Measurements from ENCODE around the gene FBRS. TPM values are rescaled to one million over a fixed set of nuclear protein-coding genes. Genes with fewer than 3 reads are reported as not detected.
A peak's percentile ranks its signal among the peaks of the same experiment; 100 is the strongest.

FBRS gene
- 100 to 1,000 TPM in 1 of 2 experiments, 10 to 100 TPM in 1; 84.7 to 111 TPM for total RNA-seq

DNA sequence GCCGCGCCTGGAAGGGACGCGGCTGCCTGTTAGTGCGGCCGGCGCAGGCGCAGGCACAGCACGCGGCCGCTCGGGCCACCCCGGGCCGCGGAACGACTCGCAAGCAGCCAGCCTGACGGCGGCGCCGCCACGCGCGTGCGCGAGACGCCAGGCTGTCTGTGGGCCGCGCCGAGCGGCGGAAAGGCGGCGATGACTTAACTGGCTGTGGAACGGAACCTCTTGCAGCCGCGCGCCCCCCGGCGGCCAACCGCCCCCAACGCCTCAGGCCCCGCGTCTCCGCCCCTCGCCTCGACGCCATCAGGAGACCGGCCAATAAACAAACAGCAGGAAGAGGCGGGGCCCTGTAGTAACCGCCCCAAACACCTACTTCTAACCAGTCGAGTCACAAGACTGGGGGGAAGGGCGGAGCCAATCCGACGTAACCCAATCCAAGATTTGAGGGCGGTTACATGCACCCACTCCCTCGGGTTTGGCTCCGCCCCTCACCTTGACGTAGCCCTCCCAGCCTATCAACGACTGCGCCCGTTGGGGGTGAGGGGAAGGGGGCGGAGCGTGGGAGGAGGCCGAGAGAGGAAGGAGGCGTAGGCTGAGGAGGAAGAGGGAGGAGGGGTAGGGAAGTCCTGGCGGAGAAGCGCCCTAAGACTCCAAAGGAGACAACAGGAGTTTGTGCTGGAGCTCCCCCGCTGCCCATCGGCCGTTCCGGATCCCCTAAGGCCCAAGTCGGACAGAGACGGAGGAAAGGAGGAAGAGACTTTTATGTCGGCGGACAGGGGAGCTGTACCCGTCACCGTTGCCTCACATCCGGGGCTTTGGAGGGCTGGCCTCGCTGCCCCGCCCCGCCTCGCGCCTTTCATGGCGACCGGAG is at the start of gene FBRS:
FBRS (plus strand) TSS at position 566 of the 865 bp plus-strand sequence. CDS start 1,088 bp downstream, outside the sequence.
- H3K4me3 Mint-ChIP-seq = peak within 1 kb of the TSS; percentile 89
- H3K4me1 Mint-ChIP-seq = peaks cover 41% of the 10 kb centered on the region
- H3K36me3 Mint-ChIP-seq (ENCODE audit: low read depth) = peaks cover 51% of the 10 kb centered on the region
- ATAC-seq (peak; percentile 79), DNase-seq (peak; percentile 100)
- ChIA-PET CTCF (interaction anchor here (0.5 to 4.5 kb wide), 10 partner anchors 8 to 518 kb away, joined by 3 to 35 read pairs (median 3); partner anchors contain the start of genes PRR14, SRCAP and ZNF689), POLR2A (interaction anchor here (0.6 to 2.4 kb wide), 12 partner anchors 8 to 593 kb away, joined by 4 to 15 read pairs (median 6); partner anchors contain the start of genes ALDOA, CFAP119, DCTPP1 and PHKG2)
- no peaks in the 10 kb centered on the region for H3K9me3 Mint-ChIP-seq (ENCODE audit: low read depth)
- intact Hi-C loops (cut with DNase I, micrococcal nuclease) = loop anchor here (1.0 to 5.0 kb wide), 28 partner anchors 8 to 1835 kb away; partner anchors contain the start of genes DCTPP1 (in 2 of the 2), PRR14 (in 2 of the 2), ALDOA (in 1 of the 2) and ATXN2L (in 1 of the 2)
- no peaks in the 10 kb centered on the region for H3K27me3 Mint-ChIP-seq
- H3K27ac Mint-ChIP-seq = peak within 1 kb of the TSS; percentile 99

DNA sequence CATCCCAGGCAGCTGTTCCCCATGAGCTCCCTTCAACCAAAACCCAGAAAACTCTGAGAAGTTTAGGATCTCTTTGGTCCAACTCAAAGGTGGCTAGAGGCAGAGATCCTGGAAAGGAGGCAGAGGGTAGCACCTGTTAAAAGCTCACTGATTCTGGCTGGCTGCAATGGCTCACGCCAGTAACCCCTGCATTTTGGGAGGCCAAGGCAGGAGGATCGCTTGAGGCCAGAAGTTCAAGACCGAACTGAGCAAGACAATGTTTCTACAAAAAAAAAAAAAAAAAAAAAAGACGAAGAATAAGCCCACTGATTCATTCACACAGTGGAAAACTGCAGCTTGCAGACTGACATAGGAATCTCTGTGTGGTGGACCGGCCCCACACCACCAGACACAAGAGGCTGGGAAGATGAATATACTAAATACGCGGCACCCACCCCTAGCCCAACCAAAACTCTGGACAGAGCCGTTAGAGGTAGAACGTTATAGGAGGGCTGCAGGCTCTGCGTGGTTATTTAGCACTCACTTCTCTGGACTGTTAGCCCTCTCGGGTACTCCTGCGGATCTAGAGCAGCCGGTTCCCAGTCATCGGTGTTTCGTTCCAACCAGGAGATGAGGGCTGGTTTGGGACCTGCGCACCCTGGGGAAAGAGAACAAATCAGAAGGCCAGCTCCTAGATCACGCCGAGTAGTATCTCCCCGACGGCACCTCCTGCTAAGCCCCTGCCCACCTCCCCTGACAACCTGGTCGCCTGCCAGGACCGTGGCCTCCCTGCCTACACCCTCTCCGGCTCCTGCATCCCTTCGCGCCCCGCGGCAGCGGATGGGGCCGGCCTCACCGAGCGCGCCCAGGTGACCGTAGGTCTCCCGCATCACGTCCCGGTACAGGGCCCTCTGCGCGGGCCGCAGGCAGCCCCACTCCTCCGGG is 49.0 kb upstream of the FBRS start:
- Mint-ChIP-seq H3K9me3 (ENCODE audit: low read depth) (no peaks in the 10 kb centered on the region), H3K4me3 (peak overlapping the region; percentile 80), H3K36me3 (ENCODE audit: low read depth) (peaks cover 24% of the 10 kb centered on the region), H3K27me3 (no peaks in the 10 kb centered on the region), H3K27ac (peak overlapping the region; percentile 96), H3K4me1 (peaks cover 19% of the 10 kb centered on the region)
- ChIA-PET CTCF (interaction anchor here (0.7 to 11.8 kb wide), 11 partner anchors 9 to 214 kb away, joined by 3 to 99 read pairs (median 3); partner anchors contain the start of gene DCTPP1), POLR2A (interaction anchor here (0.6 to 1.6 kb wide), 14 partner anchors 11 to 437 kb away, joined by 3 to 9 read pairs (median 4); partner anchors contain the start of genes DCTPP1, FBRS, TBC1D10B and ZNF688)
- ATAC-seq = peak; percentile 45
- intact Hi-C loops (cut with DNase I, micrococcal nuclease) = no loop called here
- DNase-seq = peak; percentile 67

DNA sequence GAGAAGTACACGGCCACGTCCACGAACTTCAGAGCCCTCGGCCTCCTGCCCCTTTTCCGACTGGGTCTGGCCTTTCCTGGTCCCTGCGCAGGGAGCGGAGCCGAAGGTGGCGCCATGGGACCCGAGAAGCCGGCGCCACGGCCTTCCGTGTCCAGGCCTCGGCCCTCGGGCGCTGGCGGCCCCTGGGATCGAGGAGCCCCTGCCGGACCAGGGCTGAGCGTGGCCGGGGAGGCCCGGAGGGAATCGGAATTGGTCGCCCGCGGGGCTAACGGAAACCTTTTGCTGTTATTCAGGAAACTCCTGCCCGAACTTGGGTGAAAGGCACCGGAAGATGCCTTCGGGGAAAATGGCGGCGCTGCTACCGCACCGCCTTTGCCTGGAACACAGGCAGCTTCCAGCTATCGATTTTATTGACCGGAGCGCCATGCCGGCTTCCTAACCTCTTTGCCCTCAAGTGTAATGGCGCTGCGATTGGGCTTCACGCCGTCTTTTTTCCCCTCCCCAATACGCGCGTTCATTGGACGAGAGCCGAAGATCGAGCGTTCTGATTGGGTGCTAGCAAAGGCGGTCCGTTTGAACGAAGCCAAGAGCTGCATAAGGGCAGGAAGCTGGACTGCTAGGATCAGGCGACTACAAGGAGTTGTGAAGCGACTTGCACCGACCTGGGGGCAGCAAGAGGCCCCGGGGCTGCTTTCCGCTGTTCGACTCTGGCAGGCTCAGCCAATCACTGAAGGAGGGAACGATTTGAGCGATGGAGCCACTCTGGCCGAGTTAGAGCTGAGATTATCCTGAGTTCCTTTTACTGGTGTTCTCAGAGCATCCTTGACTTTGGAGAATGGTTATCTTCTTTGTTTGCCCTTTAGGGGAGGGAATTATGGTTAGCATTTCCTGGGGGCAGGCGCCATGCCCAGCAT is 48.0 kb upstream of the FBRS start, which contains the start of gene ZNF689:
ZNF689 (minus strand) TSS at position 464 of the 914 bp plus-strand sequence; CDS start at position 116, 348 bp downstream.
- DNase-seq (peak; percentile 96), ATAC-seq (peak; percentile 88)
- peak within 1 kb of the TSS; percentile 96 for H3K27ac Mint-ChIP-seq
- ChIA-PET CTCF (interaction anchor here (0.7 to 11.8 kb wide), 13 partner anchors 10 to 203 kb away, joined by 3 to 99 read pairs (median 3); partner anchors contain the start of genes DCTPP1, PRR14 and ZNF771), POLR2A (interaction anchor here (0.5 to 1.6 kb wide), 13 partner anchors 24 to 239 kb away, joined by 3 to 9 read pairs (median 4); partner anchors contain the start of genes DCTPP1, FBRS, ZNF688 and ZNF747)
- H3K36me3 Mint-ChIP-seq (ENCODE audit: low read depth) = peaks cover 17% of the 10 kb centered on the region
- intact Hi-C loops (cut with DNase I, micrococcal nuclease) = loop anchor here in 1 of 2 experiments (1.0 to 10.0 kb wide), 12 partner anchors 24 to 543 kb away; partner anchors contain the start of genes ALDOA, DCTPP1, FBRS and MAPK3
- H3K4me3 Mint-ChIP-seq = peak within 1 kb of the TSS; percentile 80
- H3K4me1 Mint-ChIP-seq = peaks cover 19% of the 10 kb centered on the region
- no peaks in the 10 kb centered on the region for H3K27me3 Mint-ChIP-seq
- H3K9me3 Mint-ChIP-seq (ENCODE audit: low read depth) = no peaks in the 10 kb centered on the region

DNA sequence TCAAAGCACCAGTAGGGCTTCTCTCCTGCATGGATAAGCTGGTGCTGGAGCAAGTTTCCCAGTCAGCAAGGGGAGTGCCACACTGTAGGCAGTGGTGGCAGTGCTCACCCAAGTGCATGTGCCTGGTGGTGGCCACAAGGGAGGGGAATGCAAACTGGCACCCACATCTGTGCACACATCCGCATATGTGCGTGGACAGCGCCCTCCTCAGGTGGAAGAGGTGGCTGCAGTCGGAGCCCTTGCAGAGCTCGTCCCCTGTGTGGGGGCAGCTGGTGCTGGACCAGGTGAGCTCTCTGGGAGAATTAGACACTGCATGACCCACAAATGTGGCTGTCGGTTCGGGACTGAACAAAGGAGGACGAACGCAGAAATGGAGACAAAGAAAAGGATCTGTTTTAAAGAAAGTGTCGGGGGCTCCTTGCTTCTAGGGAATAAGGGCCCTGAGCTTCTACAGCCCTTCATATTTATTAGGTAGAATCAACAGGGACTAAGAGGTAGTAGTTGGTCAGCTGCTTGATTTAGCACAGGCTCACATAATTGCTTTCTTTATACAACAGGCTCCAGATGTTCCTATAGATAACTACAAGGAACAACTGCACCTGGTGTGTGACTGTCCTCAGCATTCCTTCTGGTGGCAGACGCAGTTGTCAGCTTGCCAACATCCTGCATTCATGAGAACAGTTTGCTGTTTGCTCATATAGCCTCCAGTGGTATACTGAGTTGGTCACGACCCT is 42.7 kb upstream of the FBRS start:
- Mint-ChIP-seq H3K27me3 (no peaks in the 10 kb centered on the region), H3K36me3 (ENCODE audit: low read depth) (no peaks in the 10 kb centered on the region), H3K27ac (no peak overlapping the region), H3K4me3 (no peak overlapping the region), H3K9me3 (ENCODE audit: low read depth) (no peaks in the 10 kb centered on the region), H3K4me1 (peaks cover 4% of the 10 kb centered on the region)
- intact Hi-C loops (cut with DNase I, micrococcal nuclease) = loop anchor here (1.0 to 10.0 kb wide), 3 partner anchors 183 to 491 kb away; partner anchors contain the start of genes DCTPP1 (in 2 of the 2) and MAPK3 (in 1 of the 2)
- CTCF ChIA-PET = interaction anchor here (0.6 to 11.8 kb wide), 41 partner anchors 9 to 560 kb away, joined by 3 to 99 read pairs (median 4); partner anchors contain the start of genes DCTPP1, SEPTIN1, ZNF688 and ZNF747
- POLR2A ChIA-PET = interaction anchor here (0.6 to 1.0 kb wide), 3 partner anchors 9 to 186 kb away, joined by 3 to 4 read pairs (median 3); partner anchors contain the start of gene DCTPP1
- DNase-seq (peak; percentile 94), ATAC-seq (peak; percentile 89)

DNA sequence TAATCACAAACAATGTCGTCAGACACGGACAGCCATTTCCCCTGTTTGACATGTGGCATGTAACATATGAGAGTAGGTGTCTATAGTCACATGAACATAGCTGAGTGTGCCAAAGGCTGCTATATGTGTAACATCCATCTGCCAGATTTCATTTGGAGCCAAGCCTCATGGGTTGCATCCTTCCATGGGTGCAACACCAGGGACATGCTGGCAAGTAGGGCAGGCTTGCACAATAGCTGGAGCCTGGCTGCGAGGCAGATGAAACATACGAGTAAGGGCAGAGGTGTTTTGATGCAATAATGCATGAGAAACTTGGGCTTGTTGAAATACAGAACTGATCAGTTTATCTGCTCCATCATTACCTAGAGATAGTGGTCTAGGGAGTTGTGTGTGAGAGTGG is 39.0 kb upstream of the FBRS start:
- H3K4me3 Mint-ChIP-seq = no peak overlapping the region
- no peaks in the 10 kb centered on the region for H3K36me3 Mint-ChIP-seq (ENCODE audit: low read depth)
- no peak overlapping the region for H3K27ac Mint-ChIP-seq
- no peaks in the 10 kb centered on the region for H3K4me1 Mint-ChIP-seq
- H3K27me3 Mint-ChIP-seq = no peaks in the 10 kb centered on the region
- DNase-seq (no peak), ATAC-seq (no peak)
- CTCF ChIA-PET = interaction anchor here (0.6 to 1.8 kb wide), 6 partner anchors 10 to 201 kb away, joined by 3 to 13 read pairs (median 4); no protein-coding TSS in a partner anchor
- H3K9me3 Mint-ChIP-seq (ENCODE audit: low read depth) = no peaks in the 10 kb centered on the region
- intact Hi-C loops (cut with DNase I, micrococcal nuclease) = loop anchor here (5.0 to 10.0 kb wide), 2 partner anchors 187 to 494 kb away; partner anchors contain the start of genes DCTPP1 (in 1 of the 2) and MAPK3 (in 1 of the 2)
- POLR2A ChIA-PET = no interaction called here

DNA sequence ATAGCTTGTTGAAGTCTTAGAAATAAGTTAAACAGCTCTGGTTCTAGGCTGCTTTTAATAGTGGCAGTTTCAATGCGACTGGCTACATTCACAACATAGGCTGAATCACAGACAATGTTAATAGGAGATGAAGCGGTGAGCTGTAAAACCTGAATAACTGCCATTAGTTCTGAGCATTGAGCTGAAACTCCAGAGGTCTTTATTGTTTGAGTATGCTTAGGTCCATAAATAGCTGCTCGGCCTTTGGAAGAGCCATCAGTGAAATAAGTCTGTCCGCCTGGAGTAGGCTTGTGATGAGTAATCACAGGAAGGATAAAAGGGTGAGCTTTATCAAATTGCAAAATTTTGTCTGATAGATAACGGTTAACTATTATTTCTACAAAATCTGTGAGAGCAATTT is 38.6 kb upstream of the FBRS start:
- ATAC-seq = no peak
- Mint-ChIP-seq H3K9me3 (ENCODE audit: low read depth) (no peaks in the 10 kb centered on the region), H3K4me1 (no peaks in the 10 kb centered on the region), H3K27ac (no peak overlapping the region), H3K27me3 (no peaks in the 10 kb centered on the region), H3K4me3 (no peak overlapping the region), H3K36me3 (ENCODE audit: low read depth) (no peaks in the 10 kb centered on the region)
- DNase-seq = no peak
- intact Hi-C loops (cut with DNase I, micrococcal nuclease) = loop anchor here (5.0 to 10.0 kb wide), 2 partner anchors 187 to 495 kb away; partner anchors contain the start of genes DCTPP1 (in 1 of the 2) and MAPK3 (in 1 of the 2)
- ChIA-PET CTCF (interaction anchor here (0.6 to 1.8 kb wide), 7 partner anchors 9 to 213 kb away, joined by 3 to 13 read pairs (median 4); partner anchors contain the start of gene ZNF771), POLR2A (no interaction called here)

DNA sequence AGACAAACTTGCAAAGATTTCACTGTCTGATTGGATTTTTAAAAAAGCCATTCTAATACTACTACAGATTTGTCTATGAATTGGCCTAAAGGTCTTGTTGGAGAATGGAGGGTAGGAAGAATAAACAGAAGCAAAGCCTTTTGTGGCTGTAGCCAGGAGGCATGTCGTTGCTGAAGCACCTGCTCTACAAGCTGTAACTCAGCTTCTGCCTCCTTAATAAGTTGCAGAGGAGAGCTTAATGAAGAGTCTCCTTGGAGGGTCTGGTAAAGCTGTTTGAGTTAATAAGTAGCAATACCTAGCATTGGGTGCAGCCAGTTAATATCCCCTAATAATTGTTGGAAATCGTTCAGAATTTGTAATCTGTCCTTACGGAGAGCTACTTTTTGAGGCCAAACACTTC is 38.1 kb upstream of the FBRS start:
- Mint-ChIP-seq H3K4me1 (no peaks in the 10 kb centered on the region), H3K27me3 (no peaks in the 10 kb centered on the region), H3K27ac (no peak overlapping the region), H3K4me3 (no peak overlapping the region), H3K9me3 (ENCODE audit: low read depth) (no peaks in the 10 kb centered on the region), H3K36me3 (ENCODE audit: low read depth) (no peaks in the 10 kb centered on the region)
- ATAC-seq = no peak
- intact Hi-C loops (cut with DNase I, micrococcal nuclease) = no loop called here
- POLR2A ChIA-PET = no interaction called here
- DNase-seq = no peak
- CTCF ChIA-PET = interaction anchor here (0.8 to 1.8 kb wide), 8 partner anchors 9 to 213 kb away, joined by 3 to 13 read pairs (median 4); partner anchors contain the start of genes DCTPP1, ZNF689 and ZNF771

DNA sequence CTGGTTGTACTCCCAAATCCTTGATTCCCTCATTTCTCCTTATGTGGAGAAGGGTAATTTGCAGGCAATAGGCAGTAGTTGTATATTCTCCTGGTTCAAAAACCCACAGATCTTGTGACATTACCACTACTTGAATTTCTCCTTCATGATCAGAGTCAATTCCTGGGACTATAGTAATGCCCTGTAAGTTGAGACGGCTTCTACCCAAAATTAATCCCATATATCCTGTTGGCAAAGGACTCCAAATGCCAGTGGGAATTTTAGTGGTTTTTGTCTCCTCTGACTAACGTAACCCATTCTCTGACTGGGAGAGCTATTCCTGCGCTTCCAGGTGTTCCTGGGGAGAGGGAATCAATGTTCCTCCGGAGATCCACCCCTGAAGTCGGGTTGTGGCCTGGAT is 36.5 kb upstream of the FBRS start:
- ChIA-PET POLR2A (no interaction called here), CTCF (interaction anchor here (0.7 to 1.8 kb wide), 5 partner anchors 10 to 192 kb away, joined by 3 to 6 read pairs (median 4); partner anchors contain the start of gene DCTPP1)
- no peak overlapping the region for H3K27ac Mint-ChIP-seq
- no peaks in the 10 kb centered on the region for H3K9me3 Mint-ChIP-seq (ENCODE audit: low read depth)
- no peaks in the 10 kb centered on the region for H3K4me1 Mint-ChIP-seq
- H3K36me3 Mint-ChIP-seq (ENCODE audit: low read depth) = no peaks in the 10 kb centered on the region
- no peaks in the 10 kb centered on the region for H3K27me3 Mint-ChIP-seq
- no peak for ATAC-seq
- H3K4me3 Mint-ChIP-seq = no peak overlapping the region
- intact Hi-C loops (cut with DNase I, micrococcal nuclease) = no loop called here
- DNase-seq = no peak

All from activated CD4-positive, alpha-beta T cell treated with anti-CD3 and anti-CD28 coated beads for 36 hours (primary cell).